ENCODE measurements around the gene RASAL2.
A peak's percentile ranks its signal among the peaks of the same experiment; 100 is the strongest.
"Not testable (repeated sequence)": the region's sequence is repeated elsewhere in the genome, so short reads cannot be mapped to it uniquely, and the experiment has no call there.

RASAL2 gene

DNA sequence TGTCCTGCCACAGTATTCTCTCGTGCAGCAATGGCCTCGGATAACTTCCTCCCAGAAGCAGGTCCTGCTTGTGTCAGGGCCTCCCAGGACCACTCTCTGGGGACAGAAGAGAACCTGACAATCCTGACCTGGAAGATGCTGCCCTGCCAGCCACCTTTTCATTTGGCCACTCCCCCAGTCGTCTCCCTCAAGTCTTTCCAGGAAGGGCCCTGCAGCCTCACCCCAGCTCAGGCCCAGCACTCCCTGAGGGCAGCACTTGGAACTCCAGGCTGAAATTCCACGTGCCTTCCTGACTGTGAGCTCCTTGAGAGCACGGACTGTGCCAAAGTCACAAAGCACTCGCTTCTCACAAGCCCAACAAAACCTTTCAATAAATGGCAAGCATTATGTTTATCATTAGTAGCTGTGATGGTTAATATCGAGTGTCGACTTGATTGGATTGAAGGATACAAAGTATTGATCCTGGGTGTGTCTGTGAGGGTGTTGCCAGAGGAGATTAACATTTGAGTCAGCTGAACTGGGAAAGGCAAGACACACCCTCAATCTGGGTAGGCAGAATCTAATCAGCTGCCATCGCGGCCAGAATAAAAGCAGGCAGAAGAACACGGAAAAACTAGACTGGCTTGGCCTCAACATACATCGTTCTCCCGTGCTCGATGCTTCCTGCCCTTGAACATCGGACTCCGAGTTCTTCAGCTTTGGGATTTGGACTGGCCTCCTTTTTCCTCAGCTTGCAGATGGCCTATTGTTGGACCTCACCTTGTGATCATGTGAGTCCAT is 405.2 kb downstream of the RASAL2 start:
- no peak for DNase-seq

DNA sequence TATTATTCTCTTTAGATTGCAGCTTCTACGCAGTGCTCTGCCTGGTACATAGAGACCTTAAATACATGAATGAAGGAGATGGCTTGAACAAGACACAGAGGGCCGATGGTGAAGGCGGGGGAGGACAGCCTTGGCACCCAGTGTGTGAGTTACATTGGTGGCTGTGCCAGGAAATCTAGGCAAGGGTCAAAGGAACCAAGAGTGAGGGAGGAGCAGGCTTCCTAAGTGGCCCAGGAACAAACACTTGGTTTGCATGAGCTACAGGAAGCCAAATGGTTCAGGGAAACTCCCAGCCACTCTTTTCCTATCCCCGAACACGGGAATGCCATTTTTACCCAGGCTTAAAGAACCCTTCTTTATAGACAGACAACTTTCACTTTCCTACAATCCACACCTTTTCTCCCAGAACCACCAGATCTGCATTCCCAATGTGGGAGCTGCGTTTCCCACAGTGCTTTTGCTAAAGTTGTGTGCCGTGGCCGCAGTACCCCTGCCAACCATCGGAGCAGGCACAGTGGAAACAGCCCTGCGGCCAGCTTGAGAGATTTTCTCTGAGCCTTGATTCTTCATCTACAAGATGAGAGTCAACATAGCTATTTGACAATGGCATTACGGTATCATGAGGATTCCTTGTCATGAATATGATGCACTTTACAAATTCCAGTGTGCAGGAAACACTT is 406.3 kb downstream of the RASAL2 start:
- DNase-seq, result no peak

DNA sequence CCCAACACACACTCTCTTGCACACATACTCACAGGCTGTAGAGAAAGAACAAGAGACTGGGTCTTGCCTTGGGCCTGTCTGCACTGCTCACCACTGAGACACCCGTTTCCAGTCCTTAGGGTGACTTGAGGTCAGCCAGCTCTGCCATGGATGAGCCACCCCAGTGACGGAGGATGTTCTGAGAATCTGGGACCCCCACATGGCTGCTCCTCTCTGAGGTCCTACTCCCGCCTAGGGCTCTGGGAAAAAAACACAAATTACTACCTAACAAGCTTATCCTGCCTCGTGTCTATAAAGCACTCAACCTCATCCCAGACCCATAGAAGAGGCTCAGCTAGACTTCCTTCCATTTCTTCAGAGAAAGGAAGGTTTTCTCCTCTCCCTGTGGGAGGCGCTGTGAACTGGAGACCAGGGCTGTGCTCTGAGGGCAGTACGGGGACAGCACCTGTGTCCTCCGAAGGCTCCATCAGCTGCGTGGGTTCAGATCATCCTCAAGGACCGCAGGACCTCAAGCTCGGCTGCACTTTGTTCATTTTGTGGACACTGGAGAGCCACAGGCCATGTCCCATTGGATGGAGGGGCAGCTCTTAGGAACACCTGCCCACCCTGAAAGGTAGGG is 407.1 kb downstream of the RASAL2 start:
- DNase-seq, result no peak

DNA sequence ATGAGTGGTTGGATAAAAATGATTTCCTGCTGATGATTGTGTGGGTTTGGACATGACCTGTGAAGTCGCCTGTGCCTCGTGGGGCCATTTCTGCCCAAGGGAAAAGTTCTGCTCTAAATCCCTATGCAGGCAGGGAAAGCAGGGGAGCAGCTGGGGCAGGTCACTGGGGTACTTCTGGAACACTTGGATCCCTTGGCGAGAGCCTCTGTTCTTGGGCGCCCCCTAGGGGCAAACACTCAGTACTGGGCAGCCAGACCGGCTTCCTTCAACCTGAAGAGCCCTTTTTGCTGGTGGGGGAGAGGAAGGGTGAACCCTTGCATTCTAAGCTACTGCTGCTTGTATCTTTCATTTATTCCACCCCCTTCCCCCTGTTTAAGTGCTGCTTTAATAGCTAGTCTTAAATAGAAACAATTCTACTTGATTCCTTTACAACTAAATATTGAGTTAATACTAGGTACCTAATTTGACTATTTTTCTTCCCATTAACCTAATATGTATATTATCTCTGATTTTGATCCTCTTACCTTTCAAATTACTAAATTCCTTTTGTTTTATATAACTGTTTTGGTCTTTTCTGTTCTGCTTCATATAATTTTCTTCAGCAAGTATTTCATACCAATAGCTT is 407.9 kb downstream of the RASAL2 start:
- DNase-seq, result peak; percentile 10

DNA sequence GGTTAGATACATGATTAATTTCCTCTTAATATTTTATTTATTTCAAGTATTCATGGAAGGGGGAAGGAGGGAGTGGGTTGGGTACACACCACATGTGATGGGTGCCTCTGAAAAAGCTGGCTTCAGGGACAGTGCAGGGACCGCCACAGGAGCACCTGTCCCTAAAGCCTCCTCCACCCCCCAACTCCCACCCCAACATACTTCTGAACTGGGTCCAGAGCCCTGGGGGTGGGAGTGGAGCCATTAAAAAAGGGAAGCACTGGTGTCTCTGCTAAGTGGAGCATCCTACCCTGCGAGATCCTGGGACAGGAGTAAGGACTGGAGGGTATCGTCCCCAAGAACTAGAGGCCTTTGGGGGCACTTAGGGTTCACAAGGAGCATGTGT is 408.4 kb downstream of the RASAL2 start:
- DNase-seq, result no peak

DNA sequence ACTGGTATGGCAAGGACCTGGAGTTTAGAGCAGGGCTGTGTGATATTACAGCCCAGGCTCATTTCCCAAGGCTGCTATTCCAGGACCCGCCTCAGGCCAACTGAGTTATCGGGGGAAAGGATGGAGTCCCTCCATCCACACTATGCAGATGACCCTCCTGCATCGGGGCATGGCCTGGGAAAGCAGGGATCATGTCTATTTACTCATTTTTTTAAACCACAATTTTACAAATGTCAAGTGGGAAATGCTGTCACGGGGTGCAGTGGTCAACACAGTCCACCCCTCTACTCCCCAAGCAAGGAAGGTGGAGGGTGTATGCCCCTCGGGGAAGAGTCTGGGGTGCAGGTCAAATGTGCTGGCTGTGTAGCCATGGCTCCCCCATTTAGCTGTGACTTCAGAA is 409.0 kb downstream of the RASAL2 start:
- DNase-seq, result no peak

DNA sequence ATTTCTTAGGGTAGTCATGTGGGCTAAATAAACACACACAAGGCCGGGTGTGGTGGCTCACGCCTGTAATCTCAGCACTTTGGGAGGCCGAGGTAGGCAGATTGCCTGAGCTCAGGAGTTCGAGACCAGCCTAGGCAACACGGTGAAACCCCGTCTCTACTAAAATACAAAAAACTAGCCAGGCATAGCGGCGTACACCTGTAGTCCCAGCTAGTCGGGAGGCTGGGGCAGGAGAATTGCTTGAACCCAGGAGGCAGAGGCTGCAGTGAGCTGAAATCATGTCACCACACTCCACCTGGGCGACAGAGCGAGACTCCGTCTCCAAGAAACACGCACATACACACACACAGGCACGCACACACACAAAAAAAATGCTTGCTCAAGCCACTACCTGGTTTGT is 409.4 kb downstream of the RASAL2 start:
- not testable (repeated sequence) for DNase-seq

DNA sequence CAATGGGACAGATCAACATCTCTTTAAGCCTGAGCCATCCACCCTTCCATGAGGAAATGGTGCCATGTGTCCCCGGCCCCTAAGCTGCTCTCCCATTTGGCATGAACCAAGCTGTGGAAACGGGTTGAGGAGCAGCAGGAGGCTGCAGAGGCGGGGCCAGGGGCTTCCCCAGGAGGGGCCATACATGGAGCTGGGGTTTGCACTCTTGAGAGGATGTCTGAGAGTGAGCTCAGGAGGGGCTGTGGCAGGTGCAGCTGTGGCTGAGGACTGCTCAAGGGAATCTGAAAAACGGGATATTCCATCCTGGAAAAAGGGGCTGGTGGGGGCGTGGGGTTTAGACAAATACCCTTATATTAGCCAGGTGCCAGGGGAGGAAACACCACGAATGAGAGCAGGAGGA is 409.9 kb downstream of the RASAL2 start:
- DNase-seq, result no peak

DNA sequence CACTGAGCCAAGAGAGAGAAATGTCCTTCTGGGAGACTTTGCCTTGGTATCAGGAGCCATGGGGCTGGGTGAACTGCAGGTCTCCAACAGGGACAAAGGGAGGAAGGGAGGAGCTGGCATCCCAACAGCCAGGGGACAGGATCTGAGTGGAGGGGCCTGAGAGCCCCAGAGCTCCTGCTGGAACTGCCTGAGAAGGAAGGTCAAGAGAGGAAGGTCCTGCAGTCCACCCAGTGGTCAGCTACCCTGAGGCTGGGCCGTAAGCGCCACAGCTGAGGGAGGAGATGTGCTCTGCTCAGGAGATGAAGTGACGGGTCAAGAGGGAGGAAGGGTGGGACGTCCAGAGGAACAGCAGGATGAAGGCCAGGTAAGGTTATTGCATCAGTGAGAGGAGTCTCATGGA is 410.4 kb downstream of the RASAL2 start:
- DNase-seq, result no peak

DNA sequence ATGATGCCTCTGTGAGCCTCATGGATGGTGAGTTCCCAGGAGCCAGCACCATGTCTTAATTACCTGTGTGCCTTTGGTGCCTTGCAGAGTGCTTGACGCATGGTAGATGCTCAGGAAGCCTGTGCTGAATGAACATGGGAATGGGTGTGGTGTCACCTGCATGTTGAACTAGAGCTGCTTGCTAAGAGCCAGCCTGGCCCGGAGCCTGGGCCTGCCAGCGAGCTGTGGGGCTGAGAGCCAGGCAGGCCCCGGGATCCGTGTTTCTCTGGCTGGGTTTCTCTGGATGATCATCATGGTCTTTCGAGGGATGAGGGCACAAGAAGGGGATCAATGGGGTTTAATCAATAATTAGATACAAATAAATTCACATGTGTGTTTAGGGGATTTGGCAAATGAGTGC is 412.3 kb downstream of the RASAL2 start:
- DNase-seq, result no peak

DNA sequence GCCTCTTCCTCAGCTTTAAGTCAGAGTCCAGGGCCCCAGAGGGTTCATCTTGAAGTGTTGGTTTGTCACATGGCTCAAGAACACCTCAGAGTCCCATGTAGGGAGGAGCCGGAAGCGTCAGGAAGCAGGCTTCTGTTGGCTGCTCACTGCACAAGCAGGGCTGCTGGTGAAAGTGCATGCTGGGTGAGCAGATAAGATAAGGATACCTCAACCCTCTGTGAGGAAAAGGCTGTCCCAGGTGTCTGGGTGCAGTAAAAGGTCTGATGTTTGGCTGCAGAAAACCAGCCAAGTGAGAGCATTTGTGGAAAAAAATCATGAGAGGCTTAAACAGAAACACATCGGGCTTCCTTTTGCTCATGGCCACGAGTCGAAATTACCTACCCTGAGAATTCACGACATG is 412.8 kb downstream of the RASAL2 start:
- DNase-seq, result no peak

DNA sequence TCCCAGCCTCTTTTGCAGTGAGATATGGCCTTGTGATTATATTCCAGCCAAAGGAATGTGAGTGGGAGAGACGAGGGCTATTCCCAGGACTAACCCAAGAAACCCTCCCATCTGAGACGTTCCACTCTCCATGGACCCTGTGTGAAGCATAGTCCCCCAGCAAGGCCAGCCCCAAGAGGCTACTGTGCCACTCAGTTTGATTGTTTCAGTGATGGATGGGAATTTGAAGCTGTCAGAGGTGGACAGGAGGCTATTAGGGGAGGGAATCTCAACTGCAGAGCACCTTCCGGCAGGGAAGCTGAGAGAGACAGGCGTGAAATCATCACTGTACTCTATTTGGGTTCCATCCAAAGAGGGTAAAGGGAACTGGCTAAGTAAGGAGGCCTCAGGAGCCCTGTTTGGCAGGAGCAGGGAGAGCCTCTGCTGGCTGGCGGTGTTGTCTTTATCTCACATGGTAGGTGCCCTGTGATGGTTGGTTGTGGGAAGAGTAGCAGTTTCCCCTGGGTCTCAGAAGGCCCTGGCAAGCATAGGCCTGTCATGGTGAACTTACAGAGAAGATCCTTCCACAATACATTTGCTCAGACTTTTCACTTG is 415.6 kb downstream of the RASAL2 start:
- DNase-seq, result no peak

DNA sequence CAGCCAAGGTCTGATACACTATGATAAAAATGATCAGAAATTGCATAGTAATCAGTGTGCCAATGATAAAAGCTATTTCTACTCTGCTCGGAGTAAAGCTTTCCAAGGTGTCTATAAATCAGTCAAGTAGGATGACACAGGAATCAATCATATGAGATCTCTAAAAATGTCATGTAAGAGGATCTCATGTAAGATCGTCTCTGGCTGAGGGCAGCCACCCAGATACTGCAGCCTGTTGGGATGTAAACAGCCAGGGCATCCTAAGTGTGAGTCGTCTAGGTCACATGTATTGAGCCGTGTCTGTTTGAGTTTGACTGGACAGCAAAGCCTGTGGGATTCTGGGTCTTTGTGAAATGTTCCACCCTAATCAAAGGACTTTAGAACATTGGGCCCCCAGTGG is 416.3 kb downstream of the RASAL2 start:
- DNase-seq, result no peak

DNA sequence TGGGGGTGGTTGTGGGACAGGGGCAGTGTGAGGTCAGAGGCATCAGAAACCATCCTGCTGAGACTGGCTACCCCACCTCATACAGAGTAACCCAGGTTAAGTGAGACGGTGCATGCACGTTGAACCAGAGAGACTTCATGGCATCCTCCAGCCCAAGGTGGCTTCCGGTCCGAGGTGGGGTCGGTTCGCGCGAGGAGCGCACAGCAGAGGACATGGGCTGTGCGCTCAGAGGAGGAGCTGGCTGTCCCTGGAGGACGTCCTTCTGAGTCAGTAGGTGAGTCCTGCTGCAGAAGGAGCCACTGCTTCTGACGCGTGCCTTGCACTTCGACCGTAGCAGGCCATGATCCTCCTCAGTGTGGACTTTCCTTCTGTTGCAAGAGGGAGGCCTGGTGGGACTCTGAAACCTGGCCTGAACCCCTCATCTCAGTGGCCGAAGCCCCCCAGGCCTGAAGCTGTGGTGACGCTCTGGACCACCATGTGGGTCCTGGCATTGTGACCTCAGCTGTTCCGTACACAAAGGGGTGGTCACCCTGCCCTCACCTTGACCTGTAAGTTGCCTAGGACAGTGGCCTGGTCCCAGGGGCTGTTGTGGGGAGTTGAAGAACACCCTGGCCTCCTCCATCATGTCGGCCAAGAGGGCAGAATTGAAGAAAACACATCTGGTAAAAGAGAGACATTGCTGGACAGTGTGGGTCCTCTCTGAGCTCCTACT is 418.8 kb downstream of the RASAL2 start, which contains the start of gene TEX35:
Gene TEX35, plus strand, starts transcription at position 544 of the 712 bp plus-strand sequence. Its CDS starts 80 bp downstream, at position 624.
- DNase-seq, result no peak

DNA sequence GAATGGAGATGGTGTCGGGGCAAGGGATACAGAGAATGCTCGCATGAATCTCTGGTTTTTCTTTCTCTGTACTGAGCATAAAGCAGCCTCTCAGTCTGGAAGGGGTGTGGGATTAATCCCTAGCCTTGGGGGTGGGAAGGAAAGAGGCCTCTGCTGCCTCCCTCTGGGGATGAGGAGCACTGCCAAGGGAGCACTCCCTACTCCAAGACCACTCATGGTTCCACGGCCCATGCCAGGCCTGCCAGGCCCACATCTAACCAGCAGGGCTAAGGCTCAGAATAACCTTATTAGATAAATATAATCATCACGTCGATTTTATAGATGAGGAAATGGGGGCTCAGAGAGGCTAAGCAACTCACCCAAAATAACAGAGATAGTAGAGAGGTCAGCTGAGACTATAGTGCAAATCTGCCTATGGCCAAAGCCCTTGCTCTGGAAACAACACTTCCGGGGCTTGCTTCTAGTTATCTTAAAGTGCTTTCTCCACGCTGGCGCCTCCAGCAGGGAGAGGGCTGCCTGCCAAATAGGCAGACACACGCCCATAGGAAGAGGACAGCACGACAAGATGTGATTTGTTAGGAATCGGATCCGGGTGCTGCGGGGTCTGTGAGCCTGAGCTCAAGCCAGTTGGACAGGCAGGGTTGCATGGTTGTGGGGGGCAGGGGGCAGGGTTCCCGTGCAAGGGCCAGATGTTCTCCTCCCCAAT is 419.5 kb downstream of the RASAL2 start:
- no peak for DNase-seq

DNA sequence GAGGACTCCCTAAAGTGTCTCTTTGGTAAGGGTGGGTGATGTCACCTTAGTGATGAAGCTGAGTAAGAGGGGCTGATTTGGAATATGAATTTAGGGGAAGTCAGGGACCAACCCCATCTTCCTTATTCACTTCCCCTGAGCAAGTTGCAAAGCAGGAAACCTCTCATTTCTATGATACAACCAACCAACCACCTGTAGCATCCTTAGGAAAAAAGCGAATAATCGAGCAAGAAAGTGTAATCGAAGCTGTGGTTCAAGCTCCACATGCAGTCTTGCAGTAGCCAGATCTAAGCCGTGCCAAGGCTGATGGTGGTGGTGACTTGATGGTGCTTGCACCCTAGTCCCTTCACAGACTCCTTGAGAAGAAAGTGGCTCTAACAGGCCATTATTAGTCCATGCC is 422.2 kb downstream of the RASAL2 start:
- DNase-seq, result no peak

DNA sequence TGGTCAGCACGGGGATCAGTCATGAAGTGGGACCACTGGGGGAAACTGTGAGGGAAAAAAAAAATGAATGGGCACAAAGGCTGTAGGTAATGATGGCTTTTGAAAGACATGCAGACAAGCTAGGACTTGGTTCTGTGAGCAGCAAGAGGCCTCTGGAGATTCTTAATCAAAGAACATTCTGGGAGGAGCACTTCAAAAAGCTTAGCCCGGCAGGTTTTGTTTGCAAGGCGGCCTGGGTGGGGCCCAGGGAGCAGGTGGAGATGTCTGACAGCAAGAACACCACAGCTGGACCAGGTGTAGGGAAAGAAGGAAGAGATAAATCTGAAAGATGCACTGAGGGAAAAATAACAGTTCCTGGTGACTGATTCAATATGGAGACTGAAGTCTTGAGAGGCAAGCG is 425.0 kb downstream of the RASAL2 start:
- DNase-seq, result no peak

DNA sequence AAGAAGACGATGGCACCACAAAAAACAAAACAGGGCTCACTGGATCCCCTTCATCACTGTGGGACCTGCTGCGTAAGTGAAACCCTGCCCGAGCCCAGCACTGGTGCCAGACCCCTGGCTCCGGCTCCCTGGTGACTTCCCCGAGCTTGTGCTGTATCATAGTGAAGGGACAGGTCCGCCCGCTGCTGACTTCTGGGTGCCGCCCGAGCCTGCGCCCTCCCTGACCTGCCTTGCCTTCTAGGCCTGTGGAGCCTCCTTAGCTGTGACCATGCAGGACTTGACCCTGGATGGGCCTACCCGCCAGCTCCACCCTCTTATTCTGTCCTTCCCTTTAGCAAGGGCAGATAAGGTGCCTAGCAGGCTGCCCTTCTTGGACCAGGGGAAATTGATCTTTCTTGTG is 426.9 kb downstream of the RASAL2 start:
- no peak for DNase-seq

DNA sequence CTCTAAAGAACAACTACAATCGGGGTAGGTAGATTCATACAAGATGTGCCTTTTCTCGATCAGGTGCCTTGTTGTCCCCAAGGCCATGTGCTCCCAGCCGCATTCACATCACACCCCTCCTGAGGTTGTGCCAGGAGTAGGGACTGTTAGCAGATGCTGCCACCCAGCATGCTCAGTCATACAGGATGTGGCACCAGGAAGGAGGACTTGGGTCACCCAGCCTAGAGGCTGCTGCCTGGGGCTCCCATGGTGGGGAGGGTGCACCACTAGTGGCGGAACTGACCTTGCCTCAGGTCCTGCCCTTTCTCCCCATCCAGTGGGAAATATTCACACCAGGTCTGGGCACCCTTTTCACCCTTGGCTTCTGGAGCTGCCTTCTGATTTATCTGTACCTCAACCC is 427.3 kb downstream of the RASAL2 start:
- no peak for DNase-seq

DNA sequence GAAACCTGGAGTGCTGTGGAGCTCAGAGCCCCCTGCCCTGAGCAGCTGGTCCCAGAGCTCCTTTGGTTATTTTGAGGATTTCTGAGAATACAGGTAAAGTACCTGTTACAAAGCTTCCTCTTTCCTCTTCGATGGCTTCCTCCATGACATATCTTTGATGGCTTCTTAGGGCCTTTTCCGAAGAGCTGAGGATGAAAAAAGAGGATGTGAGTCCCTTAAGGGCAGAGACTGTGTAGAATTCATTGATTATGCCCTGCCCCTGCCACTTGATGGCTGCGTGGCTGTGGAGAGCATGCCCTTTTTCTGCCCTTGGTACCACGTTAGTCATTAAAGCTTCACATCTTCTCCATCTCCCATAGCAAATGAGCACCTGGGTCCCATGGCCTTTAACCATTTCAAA is 433.2 kb downstream of the RASAL2 start:
- no peak for DNase-seq

DNA sequence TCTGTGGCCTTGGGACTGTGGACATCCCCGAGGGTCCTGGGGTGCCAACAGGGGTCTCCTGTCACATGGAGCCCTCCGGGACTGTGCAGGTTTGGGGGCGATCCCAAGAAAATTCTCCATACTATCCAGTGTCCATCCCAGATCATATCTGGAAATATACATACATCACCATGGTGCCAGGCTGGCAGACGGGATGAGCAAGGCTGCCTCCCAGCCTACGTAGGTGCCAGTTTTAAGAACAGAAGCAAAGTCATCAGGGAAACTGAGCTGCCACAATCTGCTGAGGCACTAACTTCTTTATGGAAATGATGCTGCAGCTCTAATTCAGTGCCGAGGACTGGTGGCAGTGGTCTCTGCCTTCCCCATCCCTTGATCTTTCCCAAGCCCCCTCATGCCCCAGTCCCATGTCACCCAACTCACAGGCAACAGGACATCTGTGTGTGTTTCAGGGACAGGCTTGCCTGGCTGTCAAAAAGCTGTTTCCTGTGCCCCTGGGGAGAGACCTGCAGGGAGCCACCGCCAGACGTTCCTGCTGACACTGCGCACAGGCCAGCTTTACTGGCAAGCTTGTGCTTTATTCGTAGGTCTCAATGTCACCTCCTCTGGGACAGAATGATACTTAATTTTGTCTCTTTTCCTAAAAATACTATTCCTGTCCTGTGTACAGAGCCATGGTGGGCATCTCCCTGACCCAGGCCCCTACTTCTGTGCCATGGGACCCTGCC is 434.5 kb downstream of the RASAL2 start:
- DNase-seq, result no peak

All from DMS153 (cell line).